ENCODE data around the gene CLEC1A. TPM values are rescaled to one million over a fixed set of nuclear protein-coding genes. Genes with fewer than 3 reads are reported as not detected.

The CLEC1A gene
- total RNA-seq, 4 donors from 2014 or later = 2.9 to 10.7 (median 7.2) TPM

DNA sequence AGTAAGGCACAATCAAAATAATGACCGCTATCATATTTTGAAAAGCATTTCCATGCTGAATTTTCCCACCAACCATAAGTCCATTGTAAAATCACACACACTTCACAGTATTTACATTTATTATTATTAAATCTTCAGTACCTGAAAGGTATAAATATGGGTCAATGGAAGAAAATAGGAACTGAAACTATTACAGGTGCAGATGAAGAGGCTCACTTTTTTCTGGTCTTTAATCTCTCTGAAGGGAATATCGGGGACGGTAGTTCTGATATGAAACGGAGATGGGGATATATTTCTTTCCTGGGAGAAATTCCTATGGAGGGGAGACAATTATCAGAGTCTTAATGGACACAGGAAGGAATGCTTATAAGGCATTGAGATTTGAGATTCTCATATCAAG is 28.4 kb downstream of the CLEC1A start:
- TF ChIP-seq, protein P1, sequence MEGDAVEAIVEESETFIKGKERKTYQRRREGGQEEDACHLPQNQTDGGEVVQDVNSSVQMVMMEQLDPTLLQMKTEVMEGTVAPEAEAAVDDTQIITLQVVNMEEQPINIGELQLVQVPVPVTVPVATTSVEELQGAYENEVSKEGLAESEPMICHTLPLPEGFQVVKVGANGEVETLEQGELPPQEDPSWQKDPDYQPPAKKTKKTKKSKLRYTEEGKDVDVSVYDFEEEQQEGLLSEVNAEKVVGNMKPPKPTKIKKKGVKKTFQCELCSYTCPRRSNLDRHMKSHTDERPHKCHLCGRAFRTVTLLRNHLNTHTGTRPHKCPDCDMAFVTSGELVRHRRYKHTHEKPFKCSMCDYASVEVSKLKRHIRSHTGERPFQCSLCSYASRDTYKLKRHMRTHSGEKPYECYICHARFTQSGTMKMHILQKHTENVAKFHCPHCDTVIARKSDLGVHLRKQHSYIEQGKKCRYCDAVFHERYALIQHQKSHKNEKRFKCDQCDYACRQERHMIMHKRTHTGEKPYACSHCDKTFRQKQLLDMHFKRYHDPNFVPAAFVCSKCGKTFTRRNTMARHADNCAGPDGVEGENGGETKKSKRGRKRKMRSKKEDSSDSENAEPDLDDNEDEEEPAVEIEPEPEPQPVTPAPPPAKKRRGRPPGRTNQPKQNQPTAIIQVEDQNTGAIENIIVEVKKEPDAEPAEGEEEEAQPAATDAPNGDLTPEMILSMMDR (IDR thresholded peaks at IDR 0.05; ENCODE audit: low read depth) = no peak

DNA sequence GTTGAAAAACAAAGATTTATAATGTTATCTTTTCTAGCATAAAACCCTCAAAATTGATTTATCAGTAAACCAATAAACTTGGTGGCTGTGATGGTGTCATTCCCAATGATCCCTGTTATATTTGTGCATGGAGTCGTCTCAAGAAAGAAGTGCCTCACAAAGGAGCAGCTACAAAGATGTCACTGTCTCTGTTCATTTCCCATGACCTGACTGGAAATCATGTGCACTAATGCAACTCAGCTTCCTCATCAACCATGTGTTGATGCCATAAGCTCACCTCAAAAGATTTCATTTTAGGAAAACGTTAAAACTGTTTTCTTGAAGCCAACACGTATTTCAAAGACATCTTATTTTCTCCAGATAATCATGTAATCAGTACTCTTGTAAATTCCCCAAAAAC is 28.8 kb downstream of the CLEC1A start:
- TF ChIP-seq, protein P1 (IDR thresholded peaks at IDR 0.05; ENCODE audit: low read depth) = no peak

DNA sequence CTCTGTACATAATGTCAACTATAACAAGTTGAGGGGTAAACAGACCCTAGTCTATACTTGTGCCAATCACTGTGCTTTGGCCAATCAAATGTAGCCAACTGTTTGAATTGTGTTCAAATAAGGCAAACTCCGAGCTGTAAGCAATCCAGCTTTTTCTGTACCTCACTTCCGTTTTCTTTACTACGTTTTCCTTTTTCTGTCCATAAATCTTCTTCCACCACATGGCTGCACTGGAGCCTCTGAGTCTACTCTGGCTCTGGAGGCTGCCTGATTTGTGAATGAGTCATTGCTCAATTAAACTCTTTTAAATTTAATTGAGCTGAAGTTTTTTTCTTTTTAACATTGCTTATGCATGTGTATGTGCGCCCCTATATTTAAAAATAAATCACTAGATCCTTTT is 29.7 kb downstream of the CLEC1A start:
- TF ChIP-seq, protein P1 (IDR thresholded peaks at IDR 0.05; ENCODE audit: low read depth) = no peak

DNA sequence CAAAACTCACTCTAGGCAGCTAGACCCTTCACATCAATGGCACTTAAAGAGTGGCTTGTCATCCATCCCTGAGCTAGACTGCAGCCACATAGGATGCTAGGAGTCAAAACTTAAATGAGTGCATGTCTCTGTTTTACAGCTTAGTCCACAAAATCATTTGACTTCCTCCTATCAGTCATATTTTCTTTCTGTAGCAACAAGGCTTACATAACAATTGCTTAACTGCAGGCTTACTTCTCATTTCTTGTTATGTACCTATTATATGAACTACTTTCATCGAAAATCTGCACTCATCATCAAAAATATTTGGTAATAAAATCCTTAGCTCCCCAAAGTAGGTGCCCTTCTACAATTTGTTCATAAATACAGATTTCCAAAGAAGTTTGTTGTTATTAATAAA is 30.1 kb downstream of the CLEC1A start:
- TF ChIP-seq, protein P1 (IDR thresholded peaks at IDR 0.05; ENCODE audit: low read depth) = no peak

DNA sequence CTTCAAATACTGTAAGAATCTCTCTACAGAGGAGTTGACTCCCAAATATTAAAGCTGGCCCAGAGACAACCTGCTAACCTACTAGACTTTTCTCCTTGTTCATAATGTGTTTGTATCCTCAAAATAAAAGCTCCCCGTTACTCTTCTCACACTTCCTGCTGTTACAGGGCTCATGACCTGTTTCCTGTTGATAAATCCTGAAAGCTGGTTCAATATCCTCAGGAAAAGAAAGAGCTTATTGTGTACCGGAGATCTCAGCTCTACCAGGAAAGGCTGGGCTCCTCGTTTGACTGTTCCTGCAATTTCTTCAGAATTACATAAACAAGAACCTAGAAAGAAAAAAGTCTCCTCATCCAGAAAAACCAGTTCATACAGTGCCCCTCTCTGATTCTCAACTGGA is 30.8 kb downstream of the CLEC1A start:
- TF ChIP-seq, protein P1 (IDR thresholded peaks at IDR 0.05; ENCODE audit: low read depth) = no peak

DNA sequence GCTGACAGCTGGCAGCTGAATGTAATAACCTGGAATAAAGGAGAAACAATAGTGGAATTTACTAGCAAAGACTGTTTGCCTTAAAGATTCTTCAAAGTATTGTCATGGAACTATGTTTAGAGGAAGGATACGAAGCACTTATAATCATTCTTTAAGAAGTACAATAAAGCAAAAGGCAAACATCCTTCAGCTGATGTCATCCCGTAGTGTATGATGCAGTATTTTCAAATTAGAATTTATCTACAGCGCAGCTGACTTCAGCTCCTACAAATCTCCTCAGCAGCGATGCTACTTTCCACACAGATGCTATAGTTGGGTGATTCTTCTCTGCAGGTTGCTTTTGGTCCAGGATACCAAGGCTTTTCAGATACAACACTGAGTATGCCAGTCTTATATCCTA is 31.5 kb downstream of the CLEC1A start:
- TF ChIP-seq, protein P1 (IDR thresholded peaks at IDR 0.05; ENCODE audit: low read depth) = no peak

DNA sequence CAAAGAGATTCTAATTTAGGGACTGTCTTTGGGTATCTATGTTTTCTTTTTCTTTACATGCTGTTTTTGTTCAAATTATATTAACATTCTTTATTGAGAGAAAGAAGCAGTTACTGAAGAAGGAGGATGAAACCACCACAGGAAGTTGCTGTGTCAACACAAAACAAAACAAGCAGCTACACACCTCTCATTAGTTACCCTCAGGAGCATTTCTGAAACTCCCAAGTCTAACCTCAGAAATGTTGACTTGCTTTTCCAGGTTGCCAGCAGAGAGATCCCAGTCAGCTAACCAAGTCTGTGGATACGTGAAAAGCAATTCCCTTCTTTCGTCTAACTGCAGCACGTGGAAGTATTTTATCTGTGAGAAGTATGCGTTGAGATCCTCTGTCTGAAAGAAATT is 33.5 kb downstream of the CLEC1A start:
- TF ChIP-seq, protein P1 (IDR thresholded peaks at IDR 0.05; ENCODE audit: low read depth) = no peak
